ENCODE measurements around the gene PRM1. TPM values are rescaled to one million over a fixed set of nuclear protein-coding genes. Genes with fewer than 3 reads are reported as not detected.

Gene PRM1
- total RNA-seq, 1 donor from 2014 or later, result not detected

- Histone ChIP-seq H3K4me1 (ENCODE audit: control insufficient read depth in 3 of 3, insufficient read depth in 3 of 3, low read length in 3 of 3) (peaks cover 0 to 1% (median 0%) of the 10 kb centered on the region in 3 donors), H3K9ac (ENCODE audit: low read depth in 1 of 3, low read length in 3 of 3) (no peak overlapping the region), H3K4me3 (ENCODE audit: low read length in 3 of 3) (no peak overlapping the region), H3K36me3 (ENCODE audit: control insufficient read depth in 3 of 3, insufficient read depth in 3 of 3, low read length in 3 of 3) (no peaks in the 10 kb centered on the region), H3K9me3 (ENCODE audit: control insufficient read depth in 3 of 3, low read length in 3 of 3) (no peaks in the 10 kb centered on the region), H3K27ac (ENCODE audit: low read depth, low read length) (no peak overlapping the region), H3K27me3 (ENCODE audit: control insufficient read depth in 3 of 3, insufficient read depth in 3 of 3, low read length in 3 of 3) (peaks cover 0 to 2% (median 0%) of the 10 kb centered on the region in 3 donors)
These were observed 46.0 kb downstream of the PRM1 start for GRCh38 chr16:11234884-11235702.

- no peaks in the 10 kb centered on the region for H3K36me3 ChIP-seq (ENCODE audit: control insufficient read depth in 3 of 3, insufficient read depth in 3 of 3, low read length in 3 of 3)
- no peak overlapping the region for H3K4me3 ChIP-seq (ENCODE audit: low read length in 3 of 3)
- no peaks in the 10 kb centered on the region for H3K4me1 ChIP-seq (ENCODE audit: control insufficient read depth in 3 of 3, insufficient read depth in 3 of 3, low read length in 3 of 3)
- H3K27ac ChIP-seq (ENCODE audit: low read depth, low read length), result no peak overlapping the region
- peaks cover 0 to 2% (median 0%) of the 10 kb centered on the region in 3 donors for H3K27me3 ChIP-seq (ENCODE audit: control insufficient read depth in 3 of 3, insufficient read depth in 3 of 3, low read length in 3 of 3)
- no peaks in the 10 kb centered on the region for H3K9me3 ChIP-seq (ENCODE audit: control insufficient read depth in 3 of 3, low read length in 3 of 3)
- no peak overlapping the region for H3K9ac ChIP-seq (ENCODE audit: low read depth in 1 of 3, low read length in 3 of 3)
These were observed 47.3 kb downstream of the PRM1 start for GRCh38 chr16:11233727-11234376.

- H3K4me3 ChIP-seq (ENCODE audit: low read length in 3 of 3), result no peak overlapping the region
- no peak overlapping the region for H3K27ac ChIP-seq (ENCODE audit: low read depth, low read length)
- H3K27me3 ChIP-seq (ENCODE audit: control insufficient read depth in 3 of 3, insufficient read depth in 3 of 3, low read length in 3 of 3), result peaks cover 0 to 2% (median 0%) of the 10 kb centered on the region in 3 donors
- no peaks in the 10 kb centered on the region for H3K4me1 ChIP-seq (ENCODE audit: control insufficient read depth in 3 of 3, insufficient read depth in 3 of 3, low read length in 3 of 3)
- H3K9me3 ChIP-seq (ENCODE audit: control insufficient read depth in 3 of 3, low read length in 3 of 3), result no peaks in the 10 kb centered on the region
- no peaks in the 10 kb centered on the region for H3K36me3 ChIP-seq (ENCODE audit: control insufficient read depth in 3 of 3, insufficient read depth in 3 of 3, low read length in 3 of 3)
- H3K9ac ChIP-seq (ENCODE audit: low read depth in 1 of 3, low read length in 3 of 3), result no peak overlapping the region
These were observed 48.0 kb downstream of the PRM1 start for GRCh38 chr16:11232852-11233726.

GRCh38 chr16:11232302-11232851 lies 48.8 kb downstream of the PRM1 start:
- Histone ChIP-seq H3K27me3 (ENCODE audit: control insufficient read depth in 3 of 3, insufficient read depth in 3 of 3, low read length in 3 of 3) (peaks cover 0 to 2% (median 0%) of the 10 kb centered on the region in 3 donors), H3K4me1 (ENCODE audit: control insufficient read depth in 3 of 3, insufficient read depth in 3 of 3, low read length in 3 of 3) (no peaks in the 10 kb centered on the region), H3K9me3 (ENCODE audit: control insufficient read depth in 3 of 3, low read length in 3 of 3) (no peaks in the 10 kb centered on the region), H3K36me3 (ENCODE audit: control insufficient read depth in 3 of 3, insufficient read depth in 3 of 3, low read length in 3 of 3) (no peaks in the 10 kb centered on the region), H3K4me3 (ENCODE audit: low read length in 3 of 3) (no peak overlapping the region), H3K9ac (ENCODE audit: low read depth in 1 of 3, low read length in 3 of 3) (no peak overlapping the region), H3K27ac (ENCODE audit: low read depth, low read length) (no peak overlapping the region)

GRCh38 chr16:11231367-11231970 lies 49.7 kb downstream of the PRM1 start:
- no peaks in the 10 kb centered on the region for H3K4me1 ChIP-seq (ENCODE audit: control insufficient read depth in 3 of 3, insufficient read depth in 3 of 3, low read length in 3 of 3)
- no peak overlapping the region for H3K27ac ChIP-seq (ENCODE audit: low read depth, low read length)
- H3K9ac ChIP-seq (ENCODE audit: low read depth in 1 of 3, low read length in 3 of 3), result no peak overlapping the region
- no peaks in the 10 kb centered on the region for H3K36me3 ChIP-seq (ENCODE audit: control insufficient read depth in 3 of 3, insufficient read depth in 3 of 3, low read length in 3 of 3)
- H3K27me3 ChIP-seq (ENCODE audit: control insufficient read depth in 3 of 3, insufficient read depth in 3 of 3, low read length in 3 of 3), result peaks cover 0 to 2% (median 0%) of the 10 kb centered on the region in 3 donors
- H3K9me3 ChIP-seq (ENCODE audit: control insufficient read depth in 3 of 3, low read length in 3 of 3), result no peaks in the 10 kb centered on the region
- H3K4me3 ChIP-seq (ENCODE audit: low read length in 3 of 3), result no peak overlapping the region

Small RNA genes lying within 50 kb of the gene (small RNA-seq; reads per million reads assigned to genes)
- not detected for gene MIR548H2
- not detected for gene RF00019
- gene RF00554, result not detected

Other genes with a start within 250 kb of the PRM1 start
- 1.0 TPM for gene SOCS1, start 25.1 kb downstream of the PRM1 start, total RNA-seq
- gene TNP2, start 12.0 kb downstream of the PRM1 start, total RNA-seq, result not detected
- gene PRM3, start 7.7 kb downstream of the PRM1 start, total RNA-seq, result not detected
- gene PRM2, start 4.8 kb downstream of the PRM1 start, total RNA-seq, result not detected
- 5.7 TPM for gene RMI2, start 64.1 kb upstream of the PRM1 start, total RNA-seq

Measured in skeletal muscle tissue (tissue), 5 donors.